K562 (cell line): ENCODE results near the gene SLC7A14. TPM values are rescaled to one million over a fixed set of nuclear protein-coding genes. Genes with fewer than 3 reads are reported as not detected.

Experiments used
- ARID1B ChIP-seq: fragments of 450-650 bp; IDR thresholded peaks from 2 replicates; pipeline ENCODE4 v1.6.1; 2016; ENCODE audit warnings: antibody characterized with exemption, mild to moderate bottlenecking, inconsistent platforms
- CBFA2T2 ChIP-seq: fragments of 450-650 bp; conservative IDR thresholded peaks from 2 replicates; pipeline ENCODE4 v1.6.1; 2017; ENCODE audit warnings: mild to moderate bottlenecking
- CREM ChIP-seq: IDR thresholded peaks from 2 replicates; pipeline ENCODE4 v1.6.1; 2014; ENCODE audit warnings: antibody characterized with exemption, low read depth
- EHMT2 ChIP-seq: fragments of 450-650 bp; IDR thresholded peaks from 2 replicates; pipeline ENCODE4 v1.6.1; 2018; ENCODE audit warnings: antibody characterized with exemption
- FOXK2 ChIP-seq, 2 experiments: fragments of 450-650 bp; IDR thresholded peaks in 1 of 2; conservative IDR thresholded peaks in 1 of 2; 2 replicates each; pipeline ENCODE4 v1.6.1; 2016; ENCODE audit warnings: low read depth in 2 of 2, mild to moderate bottlenecking in 1 of 2
- JUN ChIP-seq, 2 experiments: sonication (generic) in 1 of 2; formaldehyde crosslinking in 1 of 2; IDR thresholded peaks; 2 replicates each; pipeline versions ENCODE4 v1.6.1 to v1.8.0; 2012 to 2022; ENCODE audit warnings: borderline replicate concordance in 2 of 2, mild to moderate bottlenecking in 2 of 2, improper control_type of control experiment in 1 of 2, low read depth in 1 of 2, low read length in 1 of 2, missing genetic modification reagents in 1 of 2
- KDM1A ChIP-seq, 2 experiments: fragments of 450-650 bp; IDR thresholded peaks; 2 replicates each; pipeline ENCODE4 v1.6.1; 2016; ENCODE audit warnings: mild to moderate bottlenecking in 2 of 2
- MEIS2 ChIP-seq: fragments of 450-650 bp; IDR thresholded peaks from 2 replicates; pipeline ENCODE4 v1.6.1; 2014; ENCODE audit warnings: mild to moderate bottlenecking; ENCODE audit not compliant: partially characterized antibody
- RCOR1 ChIP-seq, 2 experiments: IDR thresholded peaks; 2 replicates each; pipeline ENCODE4 v1.6.1; 2012; ENCODE audit warnings: low read depth in 2 of 2, low read length in 2 of 2, borderline replicate concordance in 1 of 2, improper control_type of control experiment in 1 of 2
- RFX1 ChIP-seq: fragments of 450-650 bp; IDR thresholded peaks from 2 replicates; pipeline ENCODE4 v1.6.1; 2016; ENCODE audit warnings: mild to moderate bottlenecking, moderate library complexity
- SIX5 ChIP-seq, 2 experiments: IDR thresholded peaks; 2 replicates each; pipeline ENCODE4 v1.6.1; 2011; ENCODE audit warnings: low read length in 2 of 2, borderline replicate concordance in 1 of 2, low read depth in 1 of 2, mild to moderate bottlenecking in 1 of 2, moderate library complexity in 1 of 2; ENCODE audit not compliant: insufficient read depth in 1 of 2
- TBL1XR1 ChIP-seq, 2 experiments: IDR thresholded peaks; 2 replicates each; pipeline ENCODE4 v1.6.1; 2012; ENCODE audit warnings: improper control_type of control experiment in 2 of 2, low read length in 2 of 2, mild to moderate bottlenecking in 1 of 2
- YY1 ChIP-seq, 3 experiments: IDR thresholded peaks; 2 replicates each; pipeline ENCODE4 v1.6.1; 2011; ENCODE audit warnings: low read length in 2 of 3, mild to moderate bottlenecking in 2 of 3, moderate library complexity in 2 of 3, borderline replicate concordance in 1 of 3, control low read depth in 1 of 3, low read depth in 1 of 3; ENCODE audit not compliant: insufficient read depth in 3 of 3, insufficient replicate concordance in 2 of 3, control insufficient read depth in 1 of 3, insufficient read length in 1 of 3; ENCODE audit errors: extremely low read depth in 1 of 3
- ZNF175 ChIP-seq: fragments of 200-800 bp; sonication (Bioruptor generic); IDR thresholded peaks from 2 replicates; pipeline ENCODE4 v1.6.1; 2016; ENCODE audit warnings: low read depth, mild to moderate bottlenecking, missing genetic modification characterization, missing compliant biosample characterization
- ZNF24 ChIP-seq: fragments of 450-650 bp; IDR thresholded peaks from 2 replicates; pipeline ENCODE4 v1.6.1; 2016
- ZNF511 ChIP-seq: sonication (generic); formaldehyde crosslinking; IDR thresholded peaks from 2 replicates; pipeline ENCODE4 v1.8.0; 2022; ENCODE audit warnings: mild to moderate bottlenecking, missing genetic modification reagents
- ZNF586 ChIP-seq: fragments of 450-650 bp; formaldehyde crosslinking; conservative IDR thresholded peaks from 2 replicates; pipeline ENCODE4 v1.4.0; 2020; ENCODE audit warnings: mild to moderate bottlenecking, moderate library complexity
- ZNF589 ChIP-seq: fragments of 200-800 bp; sonication (Bioruptor generic); IDR thresholded peaks from 2 replicates; pipeline ENCODE4 v1.6.1; 2016; ENCODE audit warnings: low read depth, missing genetic modification characterization, missing compliant biosample characterization
- polyA plus RNA-seq, 8 experiments: library from polyadenylated mRNA; depleted of rRNA in 4 of 8; stranded (reverse) in 5 of 8; unstranded in 3 of 8; fragments of >200 nt; fragmentation: Nextera tagmentation in 2 of 8; fragmentation: Illumina TruSeq in 1 of 8; extraction: Ambion mirVana in 2 of 8; extraction: Trizol in 1 of 8; gene quantifications; 2 replicates each; pipeline versions ENCODE4 v1.2.1 to v1.2.3, GENCODE V29; 2011 to 2014; ENCODE audit warnings: inconsistent platforms in 1 of 8, missing spikeins in 1 of 8
- total RNA-seq, 7 experiments: library from RNA; depleted of rRNA in 6 of 7; stranded (reverse); fragments of >200 nt in 6 of 7; fragmentation: Illumina TruSeq in 2 of 7; extraction: Trizol in 2 of 7; gene quantifications; 2 replicates each; pipeline versions ENCODE4 v1.2.1 to v1.2.3, GENCODE V29; 2011 to 2021; ENCODE audit warnings: low replicate concordance in 1 of 7
- TF ChIP-seq, protein P1 (sequence below): sonication (generic); formaldehyde crosslinking; IDR thresholded peaks from 2 replicates; pipeline ENCODE4 v1.8.0; 2022; ENCODE audit warnings: missing genetic modification reagents, mild to moderate bottlenecking, moderate library complexity, borderline replicate concordance
- TF ChIP-seq, protein P2 (sequence below): sonication (generic); IDR thresholded peaks from 2 replicates; pipeline ENCODE4 v1.6.1; 2016
- TF ChIP-seq, protein P3 (sequence below): fragments of 150-350 bp; conservative IDR thresholded peaks from 2 replicates; pipeline ENCODE4 v1.6.1; 2014; ENCODE audit warnings: low read length

SLC7A14 gene
- total and polyA plus RNA-seq, 9 of the 15 experiments (the other 6 are each of a cell fraction or from before 2014, with no cell fraction given): not detected

DNA sequence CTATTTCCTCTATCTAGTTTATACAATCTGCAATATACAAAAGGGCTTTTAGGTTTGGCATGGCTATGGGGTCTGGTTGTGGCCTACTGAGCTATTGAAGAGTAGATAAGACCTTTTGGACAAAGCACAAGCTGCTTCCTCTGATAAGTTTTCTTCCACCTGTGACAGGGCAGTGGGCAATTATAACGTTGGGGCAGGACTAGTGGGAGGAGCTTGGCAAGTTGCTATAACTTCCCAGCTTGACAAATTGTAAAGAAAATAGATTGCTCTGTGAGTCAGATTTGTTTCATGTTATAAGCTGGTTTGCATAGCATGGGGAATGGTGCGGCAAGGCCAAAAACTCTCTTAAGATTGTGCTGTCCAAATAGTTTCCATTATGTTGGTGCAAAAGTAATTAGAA is 64.9 kb downstream of the SLC7A14 start (continued):
- peak; percentile 41; the same call in 1 of the 2 replicates for TF ChIP-seq CREM
- TF ChIP-seq ZNF586 (CRISPR knock-in tag): no peak
- no peak for TF ChIP-seq YY1 (IDR thresholded peaks at IDR 0.05; ENCODE audit: borderline replicate concordance in 1 of 3, control insufficient read depth in 1 of 3, extremely low read depth in 1 of 3, insufficient read depth in 3 of 3, insufficient read length in 1 of 3, insufficient replicate concordance in 2 of 3, low read depth in 1 of 3, low read length in 2 of 3)
- TF ChIP-seq RFX1: peak; percentile 28; the same call in 1 of the 2 replicates
- TF ChIP-seq ZNF511 (CRISPR knock-in tag): no peak
- peak; percentile 58; the same call in 1 of the 2 replicates for TF ChIP-seq ZNF589 (CRISPR knock-in tag)
- TF ChIP-seq, protein P1, sequence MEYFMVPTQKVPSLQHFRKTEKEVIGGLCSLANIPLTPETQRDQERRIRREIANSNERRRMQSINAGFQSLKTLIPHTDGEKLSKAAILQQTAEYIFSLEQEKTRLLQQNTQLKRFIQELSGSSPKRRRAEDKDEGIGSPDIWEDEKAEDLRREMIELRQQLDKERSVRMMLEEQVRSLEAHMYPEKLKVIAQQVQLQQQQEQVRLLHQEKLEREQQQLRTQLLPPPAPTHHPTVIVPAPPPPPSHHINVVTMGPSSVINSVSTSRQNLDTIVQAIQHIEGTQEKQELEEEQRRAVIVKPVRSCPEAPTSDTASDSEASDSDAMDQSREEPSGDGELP (CRISPR knock-in tag): no peak
- peak; percentile 68 to 73 for TF ChIP-seq KDM1A (IDR thresholded peaks at IDR 0.05)
- peak; percentile 94 for TF ChIP-seq ARID1B
- TF ChIP-seq EHMT2: no peak
- no peak for TF ChIP-seq SIX5 (IDR thresholded peaks at IDR 0.05; ENCODE audit: borderline replicate concordance in 1 of 2, insufficient read depth in 1 of 2, low read depth in 1 of 2, low read length in 2 of 2)
- peak; percentile 35 to 78; a peak in 1 of 4 replicates for TF ChIP-seq RCOR1 (IDR thresholded peaks at IDR 0.05; ENCODE audit: borderline replicate concordance in 1 of 2, low read depth in 2 of 2, low read length in 2 of 2)
- TF ChIP-seq, protein P2, sequence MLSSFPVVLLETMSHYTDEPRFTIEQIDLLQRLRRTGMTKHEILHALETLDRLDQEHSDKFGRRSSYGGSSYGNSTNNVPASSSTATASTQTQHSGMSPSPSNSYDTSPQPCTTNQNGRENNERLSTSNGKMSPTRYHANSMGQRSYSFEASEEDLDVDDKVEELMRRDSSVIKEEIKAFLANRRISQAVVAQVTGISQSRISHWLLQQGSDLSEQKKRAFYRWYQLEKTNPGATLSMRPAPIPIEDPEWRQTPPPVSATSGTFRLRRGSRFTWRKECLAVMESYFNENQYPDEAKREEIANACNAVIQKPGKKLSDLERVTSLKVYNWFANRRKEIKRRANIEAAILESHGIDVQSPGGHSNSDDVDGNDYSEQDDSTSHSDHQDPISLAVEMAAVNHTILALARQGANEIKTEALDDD: peak; percentile 42; the same call in 1 of the 2 replicates
- TF ChIP-seq CBFA2T2: peak; percentile 88
- TF ChIP-seq ZNF175: no peak
- TF ChIP-seq JUN (IDR thresholded peaks at IDR 0.05; ENCODE audit: borderline replicate concordance, low read depth, low read length): peak; percentile 26; the same call in 1 of the 2 replicates
- TF ChIP-seq JUN (CRISPR knock-in tag; IDR thresholded peaks at IDR 0.05; ENCODE audit: borderline replicate concordance): no peak
- no peak for TF ChIP-seq ZNF24
- TF ChIP-seq, protein P3, sequence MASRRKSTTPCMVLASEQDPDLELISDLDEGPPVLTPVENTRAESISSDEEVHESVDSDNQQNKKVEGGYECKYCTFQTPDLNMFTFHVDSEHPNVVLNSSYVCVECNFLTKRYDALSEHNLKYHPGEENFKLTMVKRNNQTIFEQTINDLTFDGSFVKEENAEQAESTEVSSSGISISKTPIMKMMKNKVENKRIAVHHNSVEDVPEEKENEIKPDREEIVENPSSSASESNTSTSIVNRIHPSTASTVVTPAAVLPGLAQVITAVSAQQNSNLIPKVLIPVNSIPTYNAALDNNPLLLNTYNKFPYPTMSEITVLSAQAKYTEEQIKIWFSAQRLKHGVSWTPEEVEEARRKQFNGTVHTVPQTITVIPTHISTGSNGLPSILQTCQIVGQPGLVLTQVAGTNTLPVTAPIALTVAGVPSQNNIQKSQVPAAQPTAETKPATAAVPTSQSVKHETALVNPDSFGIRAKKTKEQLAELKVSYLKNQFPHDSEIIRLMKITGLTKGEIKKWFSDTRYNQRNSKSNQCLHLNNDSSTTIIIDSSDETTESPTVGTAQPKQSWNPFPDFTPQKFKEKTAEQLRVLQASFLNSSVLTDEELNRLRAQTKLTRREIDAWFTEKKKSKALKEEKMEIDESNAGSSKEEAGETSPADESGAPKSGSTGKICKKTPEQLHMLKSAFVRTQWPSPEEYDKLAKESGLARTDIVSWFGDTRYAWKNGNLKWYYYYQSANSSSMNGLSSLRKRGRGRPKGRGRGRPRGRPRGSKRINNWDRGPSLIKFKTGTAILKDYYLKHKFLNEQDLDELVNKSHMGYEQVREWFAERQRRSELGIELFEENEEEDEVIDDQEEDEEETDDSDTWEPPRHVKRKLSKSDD: no peak
- no peak for TF ChIP-seq FOXK2 (conservative IDR thresholded peaks at IDR 0.05 in 1 of 2, IDR thresholded peaks at IDR 0.05 in 1 of 2; ENCODE audit: low read depth in 2 of 2)
- peak in 1 of 2 experiments; percentile 56; a peak in 1 of 4 replicates for TF ChIP-seq TBL1XR1 (IDR thresholded peaks at IDR 0.05; ENCODE audit: low read length in 2 of 2)
- TF ChIP-seq MEIS2: peak; percentile 83
